Adrenal gland (tissue), 12 donors: ENCODE results near the gene DPH1. TPM values are rescaled to one million over a fixed set of nuclear protein-coding genes. Genes with fewer than 3 reads are reported as not detected.
"Not testable (repeated sequence)": the region's sequence is repeated elsewhere in the genome, so short reads cannot be mapped to it uniquely, and the experiment has no call there.

ENCODE experiments used
- DNase-seq, 7 donors: peaks; one replicate each; pipeline ENCODE4 v3.0.0-alpha.2; 2019 to 2020
- H3K27ac ChIP-seq, 5 donors: fragments of 200-600 bp; sonication (generic) in 4 of 5; 1 replicate in 3 of 5; 2 replicates in 2 of 5; pipeline versions ENCODE4 v1.5.1 to v1.8.0; 2016 to 2020; ENCODE audit warnings: mild to moderate bottlenecking in 1 of 5
- H3K27me3 ChIP-seq: fragments of 200-600 bp; 2 replicates; pipeline ENCODE4 v1.8.0; 2021
- H3K36me3 ChIP-seq, 2 donors: fragments of 200-600 bp; replicated peaks in 1 of 2; 1 replicate in 1 of 2; 2 replicates in 1 of 2; pipeline versions ENCODE4 v1.5.1 to v1.8.0; 2018 to 2022
- H3K4me1 ChIP-seq, 2 donors: fragments of 200-600 bp; replicated peaks in 1 of 2; 1 replicate in 1 of 2; 2 replicates in 1 of 2; pipeline versions ENCODE4 v1.5.1 to v1.8.0; 2018 to 2021
- H3K4me3 ChIP-seq, 4 donors: fragments of 200-600 bp; sonication (generic) in 3 of 4; one replicate each; pipeline ENCODE4 v1.5.1; 2016 to 2018
- H3K9me3 ChIP-seq, 3 donors: fragments of 200-600 bp; sonication (generic) in 1 of 3; replicated peaks in 1 of 3; 1 replicate in 2 of 3; 2 replicates in 1 of 3; pipeline versions ENCODE4 v1.5.1 to v1.8.0; 2016 to 2021
- CTCF ChIP-seq, 6 experiments: fragments of 450-650 bp in 4 of 6; fragments of 200-600 bp in 2 of 6; sonication (generic) in 1 of 6; IDR thresholded peaks; 1 replicate in 5 of 6; 2 replicates in 1 of 6; pipeline versions ENCODE4 v1.5.1 to v1.8.0; 2016 to 2021; ENCODE audit warnings: antibody characterized with exemption in 6 of 6, mild to moderate bottlenecking in 2 of 6, moderate library complexity in 1 of 6
- POLR2A ChIP-seq, 2 donors: fragments of 450-650 bp; IDR thresholded peaks; one replicate each; pipeline ENCODE4 v1.6.1; 2017; ENCODE audit warnings: antibody characterized with exemption in 2 of 2, mild to moderate bottlenecking in 2 of 2, moderate library complexity in 1 of 2
- WGBS, 4 donors: extraction: QIAGEN DNeasy Blood & Tissue Kit in 2 of 4; methylation state at CpG; one replicate each; pipeline versions ENCODE4 v1.1.5 to v1.1.7; 2013 to 2017; 5-methylcytosine and 5-hydroxymethylcytosine counted together
- intact Hi-C, 2 donors: fragments of 100-400 bp; cut with DNase I; formaldehyde crosslinking; loops; one replicate each; pipeline versions ENCODE4 v1.14.1 to v1.15.0; 2022 to 2023
- polyA plus RNA-seq, 3 donors: library from polyadenylated mRNA; stranded (reverse); fragments of 200-250 nt in 2 of 3; fragments of 350-450 nt in 1 of 3; fragmentation: Illumina TruSeq in 1 of 3; extraction: RNeasy Lipid Tissue Mini Kit (QIAGEN cat#74804) in 1 of 3; gene quantifications; one replicate each; pipeline ENCODE4 v1.2.3, GENCODE V29; 2013 to 2014
- total RNA-seq, 9 donors: library from RNA; depleted of rRNA in 4 of 9; stranded (reverse); fragments of >200 nt in 4 of 9; fragments of 120-200 nt in 1 of 9; fragmentation: NEBNext Ultra II Directional in 1 of 9; extraction: Animal tissue kit (Norgen Biotek cat#: 25700) in 1 of 9; gene quantifications; one replicate each; pipeline versions ENCODE4 v1.1.0 to v1.2.4, GENCODE V29; 2013 to 2023
- donor health status: healthy with polysubstance abuse.
- donor health status: Bipolar disorder and iron deficiency.
- donor health status: DM: yes; HTN: yes; CAD: no.
- donor health status: DM: no; HTN: no; CAD: no.
- donor health status: DM: no; HTN: no; CAD: no.
- donor health status: DM: yes; HTN: yes; CAD: no.

The DPH1 gene
- total and polyA plus RNA-seq, 12 donors: 29.3 to 100 (median 57.7) TPM

GRCh38 chr17:2012499-2012898, 17.5 kb upstream of the DPH1 start:
- Histone ChIP-seq H3K27ac (peak overlapping the region in 2 of 5 donors; percentile 28 to 41), H3K4me1 (peaks cover 2 to 18% of the 10 kb centered on the region in 2 donors), H3K9me3 (no peaks in the 10 kb centered on the region), H3K4me3 (no peak overlapping the region), H3K27me3 (no peaks in the 10 kb centered on the region), H3K36me3 (no peaks in the 10 kb centered on the region)
- no peak for TF ChIP-seq POLR2A (IDR thresholded peaks at IDR 0.05)
- no peak for TF ChIP-seq CTCF (IDR thresholded peaks at IDR 0.05)
- DNase-seq: no peak
- WGBS, 4 donors: 92 to 96% (median 93%) methylated on average over 4 of the region's 4 CpGs
- intact Hi-C loops: no loop called here

GRCh38 chr17:2013220-2013993, 16.5 kb upstream of the DPH1 start:
- peaks cover 0 to 16% of the 10 kb centered on the region in 2 donors for H3K4me1 ChIP-seq
- H3K27me3 ChIP-seq, H3K4me3 ChIP-seq, H3K9me3 ChIP-seq, DNase-seq, intact Hi-C loops, H3K36me3 ChIP-seq: not testable (repeated sequence)
- 93 to 97% (median 97%) methylated on average over 3 to 6 of the region's 6 CpGs for WGBS, 4 donors
- peak overlapping the region in 1 of 5 donors; percentile 10 for H3K27ac ChIP-seq

GRCh38 chr17:2013994-2014317, 16.0 kb upstream of the DPH1 start:
- Histone ChIP-seq H3K9me3 (no peaks in the 10 kb centered on the region), H3K27ac (no peak overlapping the region), H3K4me3 (no peak overlapping the region), H3K4me1 (peaks cover 0 to 16% of the 10 kb centered on the region in 2 donors), H3K36me3 (no peaks in the 10 kb centered on the region), H3K27me3 (no peaks in the 10 kb centered on the region)
- TF ChIP-seq POLR2A (IDR thresholded peaks at IDR 0.05): no peak
- no peak for TF ChIP-seq CTCF (IDR thresholded peaks at IDR 0.05)
- 94 to 100% (median 100%) methylated on average over 1 of the region's 1 CpG for WGBS, 4 donors
- DNase-seq: no peak
- intact Hi-C loops: no loop called here

GRCh38 chr17:2015314-2015713, 14.6 kb upstream of the DPH1 start:
- 68 to 74% (median 70%) methylated on average over 7 to 14 of the region's 14 CpGs for WGBS, 4 donors
- Histone ChIP-seq H3K27ac (no peak overlapping the region), H3K36me3 (no peaks in the 10 kb centered on the region), H3K4me1 (peaks cover 0 to 16% of the 10 kb centered on the region in 2 donors), H3K4me3 (no peak overlapping the region), H3K9me3 (no peaks in the 10 kb centered on the region), H3K27me3 (no peaks in the 10 kb centered on the region)
- TF ChIP-seq POLR2A (IDR thresholded peaks at IDR 0.05) (no peak), CTCF (IDR thresholded peaks at IDR 0.05) (no peak)
- intact Hi-C loops: no loop called here
- no peak for DNase-seq

- WGBS, 4 donors: 83 to 92% (median 91%) methylated on average over 2 to 20 of the region's 20 CpGs
- no peak for DNase-seq
- TF ChIP-seq CTCF (IDR thresholded peaks at IDR 0.05): no peak
- Histone ChIP-seq H3K27ac (no peak overlapping the region), H3K36me3 (no peaks in the 10 kb centered on the region), H3K4me1 (peaks cover 0 to 15% of the 10 kb centered on the region in 2 donors), H3K27me3 (no peaks in the 10 kb centered on the region), H3K4me3 (no peak overlapping the region), H3K9me3 (no peaks in the 10 kb centered on the region)
- intact Hi-C loops: no loop called here
These were observed 13.5 kb upstream of the DPH1 start for GRCh38 chr17:2016494-2016893.
